ENCODE results near the gene INAFM2.

INAFM2 gene

GRCh38 chr15:40289140-40289775 is 34.2 kb upstream of the INAFM2 start:
- no peak for DNase-seq

GRCh38 chr15:40290545-40290917 is 33.0 kb upstream of the INAFM2 start:
- no peak for DNase-seq

- no peak for DNase-seq
Observed at GRCh38 chr15:40290918-40291574, 32.4 kb upstream of the INAFM2 start.

- no peak for DNase-seq
Observed at GRCh38 chr15:40292246-40292645, 31.2 kb upstream of the INAFM2 start.

- no peak for DNase-seq
Observed at GRCh38 chr15:40293006-40293405, 30.5 kb upstream of the INAFM2 start.

DNA sequence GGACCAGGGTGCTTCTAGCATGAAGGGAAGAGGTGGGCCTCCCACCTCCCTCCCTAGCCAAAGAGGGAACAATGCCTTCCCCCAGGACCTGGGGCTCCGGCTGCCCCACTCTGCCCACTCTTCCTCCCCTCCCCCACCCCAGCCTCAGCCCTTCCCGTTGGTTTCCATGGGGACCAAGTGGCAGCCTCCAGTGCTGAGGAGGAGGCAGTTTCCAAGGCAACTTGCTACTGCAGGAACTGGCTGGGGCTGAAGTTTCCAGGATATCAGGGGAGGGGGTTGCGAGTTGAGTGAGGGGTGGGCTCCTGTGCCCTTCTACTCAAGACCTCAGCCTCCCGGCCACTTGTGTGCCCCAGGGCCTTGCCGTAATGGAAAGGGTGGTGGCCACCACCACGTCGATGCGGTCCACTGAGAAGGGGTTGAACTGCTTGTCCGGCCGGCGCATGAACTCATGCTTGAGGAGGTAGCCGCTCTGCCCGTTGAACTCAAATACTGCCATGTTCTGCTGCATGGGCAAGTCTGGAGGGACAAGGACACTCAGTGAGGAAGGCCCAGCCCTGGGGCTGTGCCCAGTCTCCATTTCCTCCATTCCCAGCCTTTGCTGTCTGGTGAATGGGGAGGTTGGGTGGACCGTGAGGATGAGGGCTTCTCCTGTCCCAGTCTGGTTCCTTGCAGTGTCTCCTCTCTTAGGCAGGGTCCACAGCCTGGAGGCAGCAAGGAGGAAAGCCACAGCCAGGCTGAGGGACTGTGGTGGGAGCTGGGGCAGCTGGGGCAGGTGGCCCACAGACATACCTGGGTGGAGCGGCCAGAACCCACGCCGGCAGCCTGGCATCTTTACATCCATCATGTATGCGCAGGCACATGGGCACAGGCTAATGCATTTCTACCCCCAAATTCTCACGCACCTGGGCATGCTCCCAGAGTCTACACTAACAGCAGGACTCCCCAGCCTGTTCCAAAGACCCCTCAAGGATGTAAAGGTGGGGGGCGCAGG is 29.3 kb upstream of the INAFM2 start:
- no peak for DNase-seq

GRCh38 chr15:40295297-40295696 is 28.2 kb upstream of the INAFM2 start:
- no peak for DNase-seq

DNA sequence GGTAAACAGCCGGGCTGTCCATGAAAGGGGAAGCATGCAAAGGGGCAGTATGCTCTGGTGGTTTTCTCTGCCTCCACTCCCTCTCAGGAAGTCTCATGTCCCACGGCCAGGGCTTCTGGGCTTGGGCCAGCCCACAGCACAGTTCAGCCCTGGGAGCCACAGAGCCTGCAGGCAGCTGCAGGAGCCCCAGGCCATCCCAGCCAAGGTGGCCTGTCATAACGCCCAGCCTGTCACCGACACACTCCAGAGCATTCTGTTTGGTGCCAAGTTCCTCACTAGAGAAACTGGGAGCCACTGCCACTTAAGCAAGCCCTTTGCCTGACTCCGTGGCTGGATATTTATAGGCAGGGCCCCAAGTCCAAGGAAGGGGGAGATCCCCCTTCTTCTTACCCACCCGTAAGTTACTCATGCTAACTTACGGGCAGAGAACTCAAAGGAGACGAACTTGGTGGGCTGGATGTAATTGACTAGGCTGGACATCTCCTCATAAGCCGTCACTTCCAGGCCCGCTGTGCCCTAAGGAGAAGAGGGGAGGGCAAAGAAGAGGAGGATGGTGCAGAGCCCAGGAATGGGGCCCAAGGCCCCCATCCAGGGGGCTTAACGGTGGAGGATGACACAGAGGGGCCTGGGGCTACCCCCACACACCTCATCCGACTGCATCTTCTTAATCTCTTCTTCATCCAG is 27.5 kb upstream of the INAFM2 start:
- DNase-seq: no peak

GRCh38 chr15:40296561-40297230 is 26.8 kb upstream of the INAFM2 start:
- no peak for DNase-seq

DNA sequence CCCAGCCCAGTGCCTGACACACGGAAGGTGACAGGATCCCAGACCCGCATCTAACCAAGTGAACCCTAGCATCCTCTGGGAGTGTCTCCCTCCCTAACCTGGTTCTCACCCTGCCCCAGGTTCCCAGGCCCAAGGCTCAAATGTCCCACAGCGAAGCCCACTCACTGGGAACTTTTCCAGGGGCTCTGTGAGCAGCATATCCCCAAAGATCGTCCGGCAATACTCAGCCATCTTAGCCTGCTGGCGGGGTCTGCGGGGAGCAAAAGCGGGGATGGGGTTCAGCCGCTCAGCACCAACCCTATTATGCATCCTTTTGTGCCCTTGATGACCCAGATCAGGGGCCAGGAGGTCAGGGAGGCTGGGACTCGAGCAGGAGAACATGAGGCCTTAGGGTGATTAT is 26.1 kb upstream of the INAFM2 start:
- DNase-seq: no peak

DNA sequence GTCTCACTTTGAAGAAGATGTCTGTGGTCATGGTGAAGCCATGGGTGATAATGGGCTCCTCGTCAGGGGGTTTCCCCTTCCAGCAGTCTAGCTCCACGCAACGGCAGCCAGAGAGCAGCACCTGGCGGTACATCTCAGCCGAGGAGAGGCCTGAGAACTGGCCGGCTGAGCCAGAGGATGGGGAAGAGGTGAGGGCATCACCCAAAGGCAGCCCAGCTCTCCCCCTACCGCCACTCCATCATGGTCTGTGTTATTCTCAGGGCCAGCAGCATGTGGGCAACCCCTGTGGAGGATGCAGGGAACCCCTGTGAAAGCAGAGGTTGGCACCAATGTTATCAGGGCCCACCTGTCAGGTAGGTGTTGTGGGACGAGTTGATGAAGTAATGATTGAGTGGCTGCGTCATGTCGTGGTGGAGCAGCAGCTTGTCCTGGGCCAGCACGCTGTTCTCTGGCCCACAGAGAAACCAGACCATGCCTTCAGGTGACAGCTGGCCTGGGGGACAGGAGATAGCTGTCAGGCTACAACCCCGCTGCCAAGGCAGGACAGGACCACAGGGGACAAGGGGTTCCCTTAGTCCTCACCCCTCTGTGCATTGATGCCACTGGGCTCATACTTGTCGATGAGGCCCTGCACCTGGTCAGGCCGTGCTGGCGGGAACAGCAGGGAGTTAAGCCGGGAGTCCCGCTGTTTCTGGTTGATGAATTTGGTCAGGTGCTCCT is 25.1 kb upstream of the INAFM2 start:
- DNase-seq: no peak

DNA sequence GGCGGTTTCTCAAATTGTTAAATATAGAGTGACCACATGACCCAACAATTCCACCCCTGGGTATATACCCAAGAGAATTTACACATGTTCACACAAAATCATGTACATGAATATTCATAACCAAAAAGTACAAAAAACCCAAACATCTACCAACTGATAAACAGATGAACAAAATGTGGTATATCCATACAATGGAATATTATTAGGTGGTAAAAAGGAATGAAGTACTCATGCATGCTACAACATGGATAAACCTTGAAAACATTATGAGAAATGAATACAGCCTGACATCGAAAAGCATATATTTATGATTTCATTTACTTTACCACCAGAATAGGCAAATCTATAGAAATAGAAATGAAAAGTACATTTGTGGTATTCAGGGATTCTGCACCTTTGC is 23.1 kb upstream of the INAFM2 start:
- DNase-seq: no peak

- DNase-seq: no peak
Observed at GRCh38 chr15:40300771-40301170, 22.7 kb upstream of the INAFM2 start.

DNA sequence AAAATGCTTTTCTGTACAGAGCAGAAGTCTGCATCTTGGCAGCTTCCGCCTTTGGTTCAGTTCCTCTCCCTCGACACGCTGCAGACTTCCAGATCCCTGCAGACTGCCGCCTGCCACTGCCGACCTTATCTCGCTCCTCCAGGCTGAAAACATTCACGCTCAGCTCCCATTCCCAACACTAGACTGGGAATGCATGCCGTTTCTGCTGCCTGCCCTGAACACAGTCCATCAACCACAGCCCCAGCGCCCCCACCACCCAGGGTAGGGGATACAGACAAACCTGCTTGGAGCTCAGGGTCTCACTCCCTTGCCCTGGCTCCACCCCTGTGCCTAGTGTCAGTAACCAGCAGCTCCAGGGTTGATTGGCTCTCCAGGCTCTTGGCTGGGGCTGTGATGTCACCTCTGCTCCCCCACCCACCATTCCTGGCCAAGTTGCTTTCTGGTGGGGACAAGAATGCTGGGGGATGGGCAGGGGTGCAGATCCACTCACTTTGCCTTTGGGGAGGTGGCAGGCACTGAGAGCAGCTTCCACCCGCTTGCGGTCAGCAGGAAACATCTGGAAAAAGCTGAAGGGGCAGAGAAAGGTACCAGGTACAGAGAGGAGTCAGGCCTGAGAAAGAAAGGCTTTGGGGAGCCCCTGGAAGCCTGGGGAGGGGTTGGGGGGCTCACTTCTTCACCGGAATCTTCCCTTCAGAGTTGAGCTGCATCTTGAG is 21.9 kb upstream of the INAFM2 start:
- DNase-seq: no peak

GRCh38 chr15:40302288-40302886 is 21.1 kb upstream of the INAFM2 start:
- DNase-seq: no peak

- DNase-seq: no peak
Observed at GRCh38 chr15:40302981-40303380, 20.5 kb upstream of the INAFM2 start.

- DNase-seq: no peak
Observed at GRCh38 chr15:40303576-40303975, 19.9 kb upstream of the INAFM2 start.

- no peak for DNase-seq
Observed at GRCh38 chr15:40305281-40305680, 18.2 kb upstream of the INAFM2 start.

DNA sequence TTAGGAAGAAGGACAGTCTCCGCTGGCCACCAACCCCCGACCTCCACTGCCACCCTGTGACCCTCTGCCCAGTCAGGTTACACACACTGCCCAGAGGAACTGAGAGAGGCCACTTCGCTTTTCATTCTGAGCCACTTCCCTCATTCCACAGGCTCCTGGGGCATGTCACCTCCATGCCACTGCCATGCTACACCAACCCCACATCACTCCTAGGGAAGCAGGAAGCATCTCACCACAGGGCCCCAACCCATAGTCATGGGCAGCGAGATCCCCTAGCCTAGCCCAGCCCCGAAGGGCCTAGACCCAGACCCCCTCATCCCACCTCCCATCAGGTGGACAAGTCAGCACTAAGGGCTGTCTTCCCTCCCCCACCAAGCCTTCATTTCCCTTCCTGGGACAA is 17.1 kb upstream of the INAFM2 start:
- no peak for DNase-seq

- DNase-seq: no peak
Observed at GRCh38 chr15:40306908-40307307, 16.6 kb upstream of the INAFM2 start.

All from SIG-M5 (cell line).